HG03469 (cell line): ENCODE measurements around the gene MVD.
"Not testable (repeated sequence)": the region's sequence is repeated elsewhere in the genome, so short reads cannot be mapped to it uniquely, and the experiment has no call there.

Experiments used
- ATAC-seq: cut with Tn5 transposase; IDR thresholded peaks from one replicate; pipeline ENCODE4 v1.9.1; 2021; ENCODE audit warnings: mild to moderate bottlenecking, moderate library complexity, moderate number of reproducible peaks; ENCODE audit not compliant: unreplicated experiment

The MVD gene

GRCh38 chr16:88685156-88686061 is 22.5 kb upstream of the MVD start:
- no peak for ATAC-seq

- no peak for ATAC-seq
Observed at GRCh38 chr16:88684569-88685155, 21.8 kb upstream of the MVD start.

- ATAC-seq: peak; percentile 39
Observed at GRCh38 chr16:88681709-88682451, 19.0 kb upstream of the MVD start.

GRCh38 chr16:88681084-88681680 is 18.3 kb upstream of the MVD start:
- no peak for ATAC-seq

GRCh38 chr16:88680554-88681083 is 17.7 kb upstream of the MVD start:
- no peak for ATAC-seq

GRCh38 chr16:88678224-88678979 is 15.5 kb upstream of the MVD start:
- ATAC-seq: no peak

GRCh38 chr16:88677721-88678120 is 14.8 kb upstream of the MVD start:
- no peak for ATAC-seq

GRCh38 chr16:88676502-88677242 is 13.8 kb upstream of the MVD start:
- no peak for ATAC-seq

- ATAC-seq: no peak
Observed at GRCh38 chr16:88673716-88674379, 11.0 kb upstream of the MVD start.

GRCh38 chr16:88672776-88673175 is 9.9 kb upstream of the MVD start:
- ATAC-seq: no peak

- ATAC-seq: no peak
Observed at GRCh38 chr16:88671806-88672205, 8.9 kb upstream of the MVD start.

GRCh38 chr16:88669980-88670379 is 7.1 kb upstream of the MVD start:
- no peak for ATAC-seq

GRCh38 chr16:88669493-88669892 is 6.6 kb upstream of the MVD start:
- not testable (repeated sequence) for ATAC-seq

- ATAC-seq: no peak
Observed at GRCh38 chr16:88667461-88667860, 4.6 kb upstream of the MVD start.

- no peak for ATAC-seq
Observed at GRCh38 chr16:88665570-88665969, 2.7 kb upstream of the MVD start.

- ATAC-seq: no peak
Observed at GRCh38 chr16:88665148-88665547, 2.3 kb upstream of the MVD start.

- no peak for ATAC-seq
Observed at GRCh38 chr16:88662222-88662842, 559 bp downstream of the MVD start.

- ATAC-seq: no peak
Observed at GRCh38 chr16:88661468-88661867, 1.4 kb downstream of the MVD start.

- ATAC-seq: no peak
Observed at GRCh38 chr16:88659160-88659559, 3.7 kb downstream of the MVD start.
